Measurements from ENCODE around the gene TP53INP2. TPM values are rescaled to one million over a fixed set of nuclear protein-coding genes. Genes with fewer than 3 reads are reported as not detected.

Gene TP53INP2
- total and polyA plus RNA-seq, 2 of the 4 experiments (the other 2 are of a cell fraction), result 1.3 to 7.4 TPM

- H3K36me3 ChIP-seq (ENCODE audit: control insufficient read depth, insufficient read depth, low read length), result no peaks in the 10 kb centered on the region
- H2AFZ ChIP-seq (replicated peaks; ENCODE audit: low read length, poor library complexity), result no peak overlapping the region
- no peak overlapping the region for H4K5ac ChIP-seq (ENCODE audit: low read depth, low read length)
- no TSS peak for BruUV-seq (replicated peaks)
- no peak overlapping the region for H3K4me3 ChIP-seq (ENCODE audit: insufficient read depth, low read depth, low read length)
- 0 out of 2 replicates have a peak, but pooled peaks cover 2% of the 10 kb centered on the region for H3K4me1 ChIP-seq (ENCODE audit: control insufficient read depth, insufficient read depth, low read length)
- H3K9me3 ChIP-seq (ENCODE audit: control insufficient read depth, insufficient read depth, low read length), result no peaks in the 10 kb centered on the region
- no peak overlapping the region for H3K23ac ChIP-seq (ENCODE audit: low read depth, low read length)
- H3K18ac ChIP-seq (ENCODE audit: low read depth, low read length), result no peak overlapping the region
- ATAC-seq (ENCODE audit: low read depth), result no peak
- H3K79me1 ChIP-seq (ENCODE audit: low read depth in 1 of 2, low read length in 2 of 2), result peaks cover 5 to 21% of the 10 kb centered on the region in 2 experiments; a peak in 3 of 4 replicates
- H2BK5ac ChIP-seq (ENCODE audit: low read depth, low read length, poor library complexity, severe bottlenecking), result no peak overlapping the region
- no peaks in the 10 kb centered on the region; the same call in 1 of the 2 replicates for H3K9me1 ChIP-seq (ENCODE audit: insufficient read depth, low read length)
- no peak overlapping the region for H2AK5ac ChIP-seq (ENCODE audit: low read depth, low read length)
- H3K4ac ChIP-seq (ENCODE audit: low read depth, low read length), result no peak overlapping the region
- H2BK20ac ChIP-seq (ENCODE audit: low read depth, low read length), result no peak overlapping the region
- CTCF ChIA-PET, result no interaction called here
- H4K20me1 ChIP-seq (ENCODE audit: insufficient read depth, low read length), result no peaks in the 10 kb centered on the region
- H2BK120ac ChIP-seq (ENCODE audit: low read depth, low read length), result no peak overlapping the region
- H2BK15ac ChIP-seq (ENCODE audit: low read depth, low read length), result no peak overlapping the region
- H3K27me3 ChIP-seq (ENCODE audit: control insufficient read depth, insufficient read depth, low read length), result no peaks in the 10 kb centered on the region
- H2AK9ac ChIP-seq (replicated peaks; ENCODE audit: low read depth, low read length, poor library complexity), result no peak overlapping the region
- no peak overlapping the region for H4K8ac ChIP-seq (ENCODE audit: low read depth in 2 of 2, low read length in 2 of 2)
- dilution Hi-C loops (cut with HindIII; ENCODE audit: low sequenced_read_pairs, unreplicated experiment) (no loop called here), in situ Hi-C loops (cut with MboI; ENCODE audit: low sequenced_read_pairs) (no loop called here), intact Hi-C loops (cut with micrococcal nuclease) (no loop called here)
- TF ChIP-seq RCOR1 (IDR thresholded peaks at IDR 0.05; ENCODE audit: insufficient replicate concordance, low read length) (no peak), MAFK (IDR thresholded peaks at IDR 0.05; ENCODE audit: low read depth, low read length) (peak; percentile 76), RAD21 (IDR thresholded peaks at IDR 0.05; ENCODE audit: low read length) (no peak), NFE2L2 (IDR thresholded peaks at IDR 0.05; ENCODE audit: low read depth, low read length) (no peak), RFX5 (IDR thresholded peaks at IDR 0.05; ENCODE audit: low read depth, low read length) (no peak)
- POLR2A ChIA-PET (ENCODE audit: unreplicated experiment), result no interaction called here
- H3K9ac ChIP-seq (ENCODE audit: low read depth, low read length), result no peak overlapping the region
- WGBS, 2 experiments (ENCODE audit: extremely low coverage in 2 of 2, insufficient read length in 1 of 2), result 100% methylated on average over 1 of the region's 5 CpGs; no CpG with 5 or more reads in 1 of the 2 experiments
- no peak overlapping the region for H3K14ac ChIP-seq (replicated peaks; ENCODE audit: low read depth, low read length)
- no peak overlapping the region for H3K56ac ChIP-seq (ENCODE audit: extremely low read depth, insufficient read depth, low read length)
- no peak overlapping the region for H3K4me2 ChIP-seq (ENCODE audit: low read depth, low read length)
- H4K91ac ChIP-seq (ENCODE audit: insufficient read depth, low read depth, low read length), result no peak overlapping the region
- DNase-seq, result no peak
- no peak overlapping the region for H3K27ac ChIP-seq (ENCODE audit: insufficient read depth, low read length)
Observed at GRCh38 chr20:34673412-34673811, 30.7 kb upstream of the TP53INP2 start.
